Ureter (tissue), 1 donor: Measurements from ENCODE around the gene TTLL9. TPM values are rescaled to one million over a fixed set of nuclear protein-coding genes. Genes with fewer than 3 reads are reported as not detected.

ENCODE experiments used
- DNase-seq: peaks from one replicate; pipeline ENCODE4 v3.0.0-alpha.2; 2020; ENCODE audit warnings: low spot score
- total RNA-seq: library from RNA; stranded (reverse); gene quantifications from one replicate; pipeline ENCODE4 v1.2.4, GENCODE V29; 2023
- donor health status: DM: yes; HTN: yes; CAD: no.

TTLL9 gene
- total RNA-seq, 1 donor from 2014 or later, result 0.86 TPM

GRCh38 chr20:31836853-31837608, 33.4 kb upstream of the TTLL9 start:
- no peak for DNase-seq

- no peak for DNase-seq
Measured at GRCh38 chr20:31837896-31838397, 32.5 kb upstream of the TTLL9 start.

GRCh38 chr20:31838646-31839292, 31.7 kb upstream of the TTLL9 start:
- no peak for DNase-seq

GRCh38 chr20:31839782-31840487, 30.5 kb upstream of the TTLL9 start:
- DNase-seq, result no peak

GRCh38 chr20:31840906-31841816, 29.3 kb upstream of the TTLL9 start:
- no peak for DNase-seq

- DNase-seq, result no peak
Measured at GRCh38 chr20:31841928-31842327, 28.5 kb upstream of the TTLL9 start.

GRCh38 chr20:31842471-31843157, 27.8 kb upstream of the TTLL9 start:
- DNase-seq, result no peak

GRCh38 chr20:31843288-31843687, 27.1 kb upstream of the TTLL9 start:
- no peak for DNase-seq

- no peak for DNase-seq
Measured at GRCh38 chr20:31843881-31844280, 26.6 kb upstream of the TTLL9 start.

GRCh38 chr20:31844737-31845299, 25.6 kb upstream of the TTLL9 start:
- DNase-seq, result no peak

- DNase-seq, result peak; percentile 64
Measured at GRCh38 chr20:31845300-31845863, 25.1 kb upstream of the TTLL9 start, which contains the start of gene FOXS1. FOXS1 (minus strand) TSS chr20:31845604; CDS start chr20:31845542, 62 bp downstream.

GRCh38 chr20:31846793-31847138, 23.7 kb upstream of the TTLL9 start:
- DNase-seq, result no peak

- DNase-seq, result no peak
Measured at GRCh38 chr20:31848088-31848999, 22.1 kb upstream of the TTLL9 start.

GRCh38 chr20:31849306-31849930, 21.0 kb upstream of the TTLL9 start:
- peak; percentile 69 for DNase-seq

GRCh38 chr20:31851240-31851955, 19.0 kb upstream of the TTLL9 start:
- DNase-seq, result no peak

GRCh38 chr20:31853481-31853880, 17.0 kb upstream of the TTLL9 start:
- DNase-seq, result no peak

GRCh38 chr20:31856516-31856915, 13.9 kb upstream of the TTLL9 start:
- DNase-seq, result no peak
